Uterus (tissue), 4 donors: ENCODE data around the gene NUP88. TPM values are rescaled to one million over a fixed set of nuclear protein-coding genes. Genes with fewer than 3 reads are reported as not detected.

Source experiments
- DNase-seq, 2 donors: peaks; one replicate each; pipeline ENCODE4 v3.0.0-alpha.2; 2019 to 2020
- H3K27ac ChIP-seq, 2 donors: fragments of 200-600 bp; sonication (generic); 1 replicate in 1 of 2; 2 replicates in 1 of 2; pipeline ENCODE4 v1.5.1; 2016 to 2018
- H3K27me3 ChIP-seq, 2 donors: fragments of 200-600 bp; sonication (generic); one replicate each; pipeline ENCODE4 v1.5.1; 2018 to 2019; ENCODE audit warnings: control low read depth in 1 of 2
- H3K36me3 ChIP-seq, 2 donors: fragments of 200-600 bp; sonication (generic); one replicate each; pipeline ENCODE4 v1.5.1; 2019; ENCODE audit warnings: control low read depth in 1 of 2
- H3K4me1 ChIP-seq, 2 donors: fragments of 200-600 bp; sonication (generic); one replicate each; pipeline ENCODE4 v1.5.1; 2018 to 2019; ENCODE audit warnings: control low read depth in 1 of 2
- H3K4me3 ChIP-seq, 2 donors: fragments of 200-600 bp; sonication (generic); 1 replicate in 1 of 2; 2 replicates in 1 of 2; pipeline ENCODE4 v1.5.1; 2018 to 2019; ENCODE audit warnings: mild to moderate bottlenecking in 1 of 2
- H3K9me3 ChIP-seq, 2 donors: fragments of 200-600 bp; sonication (generic); one replicate each; pipeline ENCODE4 v1.5.1; 2019; ENCODE audit warnings: control low read depth in 1 of 2
- CTCF ChIP-seq, 4 experiments: fragments of 200-600 bp in 2 of 4; fragments of 450-650 bp in 2 of 4; sonication (generic) in 2 of 4; IDR thresholded peaks; one replicate each; pipeline ENCODE4 v1.5.1; 2016 to 2019; ENCODE audit warnings: antibody characterized with exemption in 4 of 4, mild to moderate bottlenecking in 2 of 4, moderate library complexity in 1 of 4
- POLR2A ChIP-seq, 2 donors: fragments of 450-650 bp; IDR thresholded peaks; one replicate each; pipeline ENCODE4 v1.6.1; 2016; ENCODE audit warnings: antibody characterized with exemption in 2 of 2, mild to moderate bottlenecking in 1 of 2, moderate library complexity in 1 of 2
- intact Hi-C: fragments of 100-400 bp; cut with DNase I; formaldehyde crosslinking; loops from one replicate; pipeline ENCODE4 v1.15.1; 2023; ENCODE audit warnings: low total_unique reads
- total RNA-seq, 4 donors: library from RNA; depleted of rRNA in 3 of 4; stranded (reverse); fragments of >200 nt in 3 of 4; gene quantifications; one replicate each; pipeline versions ENCODE4 v1.1.0 to v1.2.4, GENCODE V29; 2014 to 2023
- donor health status: DM: yes; HTN: yes; CAD: no.

NUP88 gene
- total RNA-seq, 4 donors from 2014 or later, result 24.7 to 69.8 (median 52.3) TPM

- intact Hi-C loops, result no loop called here
- Histone ChIP-seq H3K27ac (no peak overlapping the region), H3K36me3 (no peaks in the 10 kb centered on the region)
Measured at GRCh38 chr17:5429191-5429887, 9.9 kb upstream of the NUP88 start.

GRCh38 chr17:5425826-5426225 is 6.4 kb upstream of the NUP88 start:
- no peak for DNase-seq
- no peak overlapping the region for H3K4me3 ChIP-seq
- H3K36me3 ChIP-seq, result no peaks in the 10 kb centered on the region
- H3K27ac ChIP-seq, result no peak overlapping the region
- no peak for TF ChIP-seq CTCF (IDR thresholded peaks at IDR 0.05)
- TF ChIP-seq POLR2A (IDR thresholded peaks at IDR 0.05), result no peak
- intact Hi-C loops, result no loop called here
- no peaks in the 10 kb centered on the region for H3K4me1 ChIP-seq
- H3K27me3 ChIP-seq, result no peaks in the 10 kb centered on the region
- no peaks in the 10 kb centered on the region for H3K9me3 ChIP-seq

More at GRCh38 chr17:5429191-5429887, 9.9 kb upstream of the NUP88 start:
- no peaks in the 10 kb centered on the region for H3K9me3 ChIP-seq
- H3K27me3 ChIP-seq, result no peaks in the 10 kb centered on the region
- no peaks in the 10 kb centered on the region for H3K4me1 ChIP-seq
- no peak for TF ChIP-seq POLR2A (IDR thresholded peaks at IDR 0.05)
- TF ChIP-seq CTCF (IDR thresholded peaks at IDR 0.05), result no peak
- H3K4me3 ChIP-seq, result no peak overlapping the region
- DNase-seq, result no peak

GRCh38 chr17:5424909-5425308 is 5.4 kb upstream of the NUP88 start:
- TF ChIP-seq CTCF (IDR thresholded peaks at IDR 0.05) (no peak), POLR2A (IDR thresholded peaks at IDR 0.05) (no peak)
- Histone ChIP-seq H3K9me3 (no peaks in the 10 kb centered on the region), H3K4me3 (no peak overlapping the region), H3K36me3 (no peaks in the 10 kb centered on the region), H3K27me3 (no peaks in the 10 kb centered on the region), H3K4me1 (no peaks in the 10 kb centered on the region), H3K27ac (no peak overlapping the region)
- DNase-seq, result no peak
- intact Hi-C loops, result no loop called here

- Histone ChIP-seq H3K36me3 (no peaks in the 10 kb centered on the region), H3K9me3 (no peaks in the 10 kb centered on the region), H3K27me3 (no peaks in the 10 kb centered on the region), H3K4me1 (peaks cover 0 to 6% of the 10 kb centered on the region in 2 donors), H3K27ac (no peak overlapping the region), H3K4me3 (no peak overlapping the region)
- DNase-seq, result no peak
- intact Hi-C loops, result no loop called here
- no peak for TF ChIP-seq CTCF (IDR thresholded peaks at IDR 0.05)
- TF ChIP-seq POLR2A (IDR thresholded peaks at IDR 0.05), result no peak
Measured at GRCh38 chr17:5422505-5422904, 3.0 kb upstream of the NUP88 start.

- Histone ChIP-seq H3K4me3 (peak within 1 kb of the TSS; percentile 74 to 87), H3K9me3 (no peaks in the 10 kb centered on the region), H3K27ac (peak within 1 kb of the TSS; percentile 92), H3K36me3 (no peaks in the 10 kb centered on the region), H3K4me1 (peaks cover 0 to 6% of the 10 kb centered on the region in 2 donors), H3K27me3 (no peaks in the 10 kb centered on the region)
- TF ChIP-seq CTCF (IDR thresholded peaks at IDR 0.05) (peak in 1 of 4 experiments; percentile 15), POLR2A (IDR thresholded peaks at IDR 0.05) (peak; percentile 49 to 57)
- intact Hi-C loops, result no loop called here
- DNase-seq, result peak; percentile 85 to 87
Measured at GRCh38 chr17:5419959-5420653, 644 bp upstream of the NUP88 start, which contains the start of gene RPAIN. Gene RPAIN (plus strand): TSS chr17:5420182. CDS start chr17:5420211, 29 bp downstream.
